GM21786 (cell line): Measurements from ENCODE around the gene KCNK17.
"Not testable (repeated sequence)": the region's sequence is repeated elsewhere in the genome, so short reads cannot be mapped to it uniquely, and the experiment has no call there.

Experiments used
- ATAC-seq: cut with Tn5 transposase; IDR thresholded peaks from one replicate; pipeline ENCODE4 v1.9.1; 2021; ENCODE audit not compliant: unreplicated experiment

The KCNK17 gene

GRCh38 chr6:39302669-39303424 lies 11.4 kb downstream of the KCNK17 start:
- ATAC-seq: no peak

- ATAC-seq: no peak
Observed at GRCh38 chr6:39302011-39302410, 12.2 kb downstream of the KCNK17 start.

GRCh38 chr6:39301606-39302005 lies 12.6 kb downstream of the KCNK17 start:
- no peak for ATAC-seq

- ATAC-seq: no peak
Observed at GRCh38 chr6:39300739-39301138, 13.5 kb downstream of the KCNK17 start.

GRCh38 chr6:39298061-39298460 lies 16.2 kb downstream of the KCNK17 start:
- ATAC-seq: no peak

- ATAC-seq: no peak
Observed at GRCh38 chr6:39296745-39297640, 17.2 kb downstream of the KCNK17 start.

GRCh38 chr6:39295611-39296011 lies 18.6 kb downstream of the KCNK17 start:
- no peak for ATAC-seq

- ATAC-seq: no peak
Observed at GRCh38 chr6:39294899-39295298, 19.3 kb downstream of the KCNK17 start.

- no peak for ATAC-seq
Observed at GRCh38 chr6:39294133-39294532, 20.1 kb downstream of the KCNK17 start.

GRCh38 chr6:39292637-39293036 lies 21.6 kb downstream of the KCNK17 start:
- ATAC-seq: no peak

- ATAC-seq: no peak
Observed at GRCh38 chr6:39289490-39289889, 24.7 kb downstream of the KCNK17 start.

GRCh38 chr6:39287601-39288000 lies 26.6 kb downstream of the KCNK17 start:
- no peak for ATAC-seq

- not testable (repeated sequence) for ATAC-seq
Observed at GRCh38 chr6:39286596-39286995, 27.6 kb downstream of the KCNK17 start.

- no peak for ATAC-seq
Observed at GRCh38 chr6:39282774-39283173, 31.4 kb downstream of the KCNK17 start.

- ATAC-seq: no peak
Observed at GRCh38 chr6:39281312-39281980, 32.8 kb downstream of the KCNK17 start.

GRCh38 chr6:39280247-39280731 lies 33.9 kb downstream of the KCNK17 start:
- ATAC-seq: no peak

- ATAC-seq: no peak
Observed at GRCh38 chr6:39279539-39279938, 34.7 kb downstream of the KCNK17 start.

- no peak for ATAC-seq
Observed at GRCh38 chr6:39276379-39276995, 37.7 kb downstream of the KCNK17 start.

GRCh38 chr6:39274903-39275302 lies 39.3 kb downstream of the KCNK17 start:
- ATAC-seq: no peak

- no peak for ATAC-seq
Observed at GRCh38 chr6:39274471-39274870, 39.7 kb downstream of the KCNK17 start.

GRCh38 chr6:39273406-39273821 lies 40.8 kb downstream of the KCNK17 start:
- ATAC-seq: no peak
